Neural progenitor cell (in vitro differentiated cells): ENCODE results near the gene CYP26B1. TPM values are rescaled to one million over a fixed set of nuclear protein-coding genes. Genes with fewer than 3 reads are reported as not detected.

Experiments used
- DNase-seq: peaks from one replicate; pipeline ENCODE4 v3.0.0-alpha.2; 2016; ENCODE audit warnings: low spot score
- H2AFZ ChIP-seq: fragments of 200-600 bp; sonication (generic); replicated peaks from 2 replicates; pipeline ENCODE4 v1.6.1; 2016; ENCODE audit warnings: antibody characterized with exemption
- H3F3A ChIP-seq: fragments of 200-600 bp; sonication (generic); 2 replicates; pipeline ENCODE4 v1.6.1; 2016; ENCODE audit warnings: antibody characterized with exemption, low read depth
- H3K27ac ChIP-seq: fragments of 200-600 bp; sonication (generic); 2 replicates; pipeline ENCODE4 v1.5.1; 2016; ENCODE audit warnings: mild to moderate bottlenecking
- H3K27me3 ChIP-seq: fragments of 200-600 bp; sonication (generic); 2 replicates; pipeline ENCODE4 v1.6.1; 2016; ENCODE audit warnings: mild to moderate bottlenecking, moderate library complexity
- H3K36me3 ChIP-seq: fragments of 200-600 bp; sonication (generic); 2 replicates; pipeline ENCODE4 v1.5.1; 2016
- H3K4me1 ChIP-seq: fragments of 200-600 bp; sonication (generic); 2 replicates; pipeline ENCODE4 v1.6.1; 2016; ENCODE audit warnings: mixed run types
- H3K4me2 ChIP-seq: fragments of 200-600 bp; sonication (generic); 2 replicates; pipeline ENCODE4 v1.6.1; 2016
- H3K4me3 ChIP-seq: fragments of 200-600 bp; sonication (generic); 2 replicates; pipeline ENCODE4 v1.5.1; 2016
- H3K79me2 ChIP-seq: fragments of 200-600 bp; sonication (generic); 2 replicates; pipeline ENCODE4 v1.6.1; 2016; ENCODE audit warnings: low read depth
- H3K9ac ChIP-seq: fragments of 200-600 bp; sonication (generic); 2 replicates; pipeline ENCODE4 v1.6.1; 2016
- H3K9me3 ChIP-seq: fragments of 200-600 bp; sonication (generic); 2 replicates; pipeline ENCODE4 v1.5.1; 2016; ENCODE audit warnings: low read depth
- H4K20me1 ChIP-seq: fragments of 200-600 bp; sonication (generic); 2 replicates; pipeline ENCODE4 v1.6.1; 2016; ENCODE audit warnings: low read depth
- H3K27ac Mint-ChIP-seq: 3 replicates; pipeline ENCODE4 v1.8.0; 2021; ENCODE audit warnings: mixed read lengths
- H3K27me3 Mint-ChIP-seq: 2 replicates; pipeline ENCODE4 v1.8.0; 2022; ENCODE audit warnings: low read depth, mild to moderate bottlenecking, inconsistent platforms, moderate library complexity, mixed read lengths; ENCODE audit not compliant: insufficient read depth
- H3K36me3 Mint-ChIP-seq: 3 replicates; pipeline ENCODE4 v1.8.0; 2021; ENCODE audit warnings: mixed read lengths
- H3K4me1 Mint-ChIP-seq: 3 replicates; pipeline ENCODE4 v1.8.0; 2021; ENCODE audit warnings: mixed read lengths
- H3K4me3 Mint-ChIP-seq: 3 replicates; pipeline ENCODE4 v1.8.0; 2021; ENCODE audit warnings: mild to moderate bottlenecking, moderate library complexity, mixed read lengths
- H3K9me3 Mint-ChIP-seq: 3 replicates; pipeline ENCODE4 v1.8.0; 2020; ENCODE audit warnings: mixed read lengths
- CTCF ChIP-seq: fragments of 200-600 bp; sonication (generic); IDR thresholded peaks from 2 replicates; pipeline ENCODE4 v1.5.1; 2017; ENCODE audit warnings: antibody characterized with exemption, mild to moderate bottlenecking
- EZH2 ChIP-seq: fragments of 200-600 bp; sonication (generic); IDR thresholded peaks from 2 replicates; pipeline ENCODE4 v1.6.1; 2017; ENCODE audit warnings: antibody characterized with exemption, mild to moderate bottlenecking, moderate library complexity
- EZH2phosphoT487 ChIP-seq: fragments of 200-600 bp; sonication (generic); IDR thresholded peaks from 2 replicates; pipeline ENCODE4 v1.6.1; 2017; ENCODE audit warnings: antibody characterized with exemption
- total RNA-seq: library from RNA; depleted of rRNA; stranded (reverse); fragments of >200 nt; gene quantifications from 2 replicates; pipeline ENCODE4 v1.2.3, GENCODE V29; 2015; ENCODE audit warnings: low replicate concordance

CYP26B1 gene
- total RNA-seq, 1 donor from 2014 or later, result 0.21 TPM

DNA sequence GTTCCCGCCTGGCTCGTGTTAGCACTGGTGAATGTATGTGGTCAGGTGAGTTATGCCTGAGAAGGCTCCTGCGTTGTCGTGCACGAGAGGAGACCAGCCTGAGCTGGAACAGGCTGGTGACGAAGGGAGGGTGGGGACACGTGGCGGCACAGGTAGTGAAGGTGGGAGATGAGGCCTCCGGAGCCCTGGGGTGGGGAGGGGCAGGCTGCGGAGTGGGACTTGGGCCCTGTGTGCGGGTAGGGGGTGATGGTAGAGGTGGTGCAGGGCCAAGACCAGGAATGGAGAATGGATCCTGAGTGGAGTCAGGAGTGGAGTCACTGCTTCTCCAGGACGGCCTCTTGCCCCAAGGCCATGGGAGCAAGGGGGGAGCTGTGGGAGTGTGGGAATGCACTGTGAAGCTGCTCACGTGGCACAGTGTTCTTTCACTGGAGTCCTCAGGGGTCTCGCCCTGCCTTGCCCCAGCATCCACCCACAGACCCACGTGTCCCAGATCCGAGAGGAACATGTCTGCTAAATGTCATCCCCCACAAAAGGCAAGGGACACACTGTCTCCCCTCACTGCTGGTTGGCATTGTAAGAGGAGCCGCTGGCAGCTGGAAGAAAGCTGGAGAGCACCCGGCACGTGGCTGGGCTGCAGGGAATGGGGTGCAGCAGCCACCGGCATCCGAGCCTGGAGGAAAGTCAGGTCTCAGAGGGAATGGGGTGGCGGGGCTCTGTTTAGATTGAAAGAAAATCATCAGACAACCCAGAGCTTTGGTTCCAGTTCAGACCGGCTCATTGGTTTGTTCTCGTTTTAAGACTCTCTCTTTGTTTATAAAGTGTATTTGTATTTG is 63.7 kb downstream of the CYP26B1 start:
- Histone ChIP-seq H3K4me1 (no peaks in the 10 kb centered on the region), H4K20me1 (no peaks in the 10 kb centered on the region), H3F3A (no peaks in the 10 kb centered on the region), H3K9ac (no peak overlapping the region), H3K27me3 (no peaks in the 10 kb centered on the region), H3K79me2 (no peaks in the 10 kb centered on the region), H3K9me3 (no peaks in the 10 kb centered on the region), H3K4me2 (no peak overlapping the region), H2AFZ (no peak overlapping the region), H3K4me3 (no peak overlapping the region), H3K27ac (no peak overlapping the region), H3K36me3 (no peaks in the 10 kb centered on the region)
- Mint-ChIP-seq H3K36me3 (no peaks in the 10 kb centered on the region), H3K27ac (no peak overlapping the region), H3K4me3 (no peak overlapping the region), H3K4me1 (peaks cover 2% of the 10 kb centered on the region), H3K27me3 (peaks cover 7% of the 10 kb centered on the region), H3K9me3 (peaks cover 3% of the 10 kb centered on the region)
- no peak for DNase-seq
- TF ChIP-seq EZH2 (no peak), CTCF (no peak), EZH2phosphoT487 (no peak)

- Histone ChIP-seq H3K27me3 (no peaks in the 10 kb centered on the region), H3F3A (no peaks in the 10 kb centered on the region), H3K36me3 (no peaks in the 10 kb centered on the region), H3K4me2 (no peak overlapping the region), H3K27ac (no peak overlapping the region), H3K9me3 (no peaks in the 10 kb centered on the region), H4K20me1 (no peaks in the 10 kb centered on the region), H3K4me1 (no peaks in the 10 kb centered on the region), H3K79me2 (no peaks in the 10 kb centered on the region), H3K9ac (no peak overlapping the region), H3K4me3 (no peak overlapping the region), H2AFZ (no peak overlapping the region)
- TF ChIP-seq CTCF (no peak), EZH2phosphoT487 (no peak), EZH2 (no peak)
- peaks cover 2% of the 10 kb centered on the region for H3K4me1 Mint-ChIP-seq
- peaks cover under 1% of the 10 kb centered on the region for H3K9me3 Mint-ChIP-seq
- H3K4me3 Mint-ChIP-seq, result no peak overlapping the region
- peaks cover 7% of the 10 kb centered on the region for H3K27me3 Mint-ChIP-seq
- H3K36me3 Mint-ChIP-seq, result no peaks in the 10 kb centered on the region
- H3K27ac Mint-ChIP-seq, result no peak overlapping the region
- no peak for DNase-seq
Measured at GRCh38 chr2:72082887-72083286, 64.8 kb downstream of the CYP26B1 start.

DNA sequence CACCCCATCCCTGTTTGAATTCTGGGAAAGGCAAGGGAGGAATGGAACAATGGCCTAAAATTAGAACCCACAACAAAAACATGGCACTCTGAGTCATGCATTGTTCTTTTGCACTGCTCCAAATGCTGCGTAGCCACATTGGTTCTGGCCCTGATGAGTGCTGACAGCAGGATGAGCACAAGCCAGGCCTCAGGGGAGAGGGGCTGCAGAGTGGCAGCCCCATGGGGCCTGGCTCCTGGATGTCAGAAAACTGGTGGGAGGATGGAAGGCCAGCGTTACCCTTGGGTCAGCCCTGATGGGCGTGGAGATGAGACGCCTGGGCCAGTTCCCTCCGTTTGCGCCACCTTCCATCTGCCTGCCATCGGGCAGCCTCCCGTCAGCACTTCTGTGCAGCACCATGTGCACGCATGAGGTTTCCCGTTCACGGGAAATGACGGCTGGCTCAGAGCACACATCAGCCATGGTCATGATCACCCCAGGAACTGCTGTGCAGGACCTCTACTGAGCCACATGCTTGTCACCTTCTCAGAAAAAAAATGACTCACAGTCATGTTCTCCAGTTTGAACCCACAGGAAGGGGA is 65.6 kb downstream of the CYP26B1 start:
- H3K27me3 Mint-ChIP-seq, result peaks cover 7% of the 10 kb centered on the region
- H4K20me1 ChIP-seq, result no peaks in the 10 kb centered on the region
- no peaks in the 10 kb centered on the region for H3F3A ChIP-seq
- H2AFZ ChIP-seq, result no peak overlapping the region
- H3K9me3 ChIP-seq, result no peaks in the 10 kb centered on the region
- no peak overlapping the region for H3K27ac Mint-ChIP-seq
- H3K9ac ChIP-seq, result no peak overlapping the region
- peaks cover 3% of the 10 kb centered on the region for H3K9me3 Mint-ChIP-seq
- TF ChIP-seq CTCF (no peak), EZH2phosphoT487 (no peak), EZH2 (no peak)
- no peaks in the 10 kb centered on the region for H3K4me1 ChIP-seq
- peaks cover 4% of the 10 kb centered on the region for H3K4me1 Mint-ChIP-seq
- no peaks in the 10 kb centered on the region for H3K27me3 ChIP-seq
- DNase-seq, result no peak
- no peaks in the 10 kb centered on the region for H3K36me3 Mint-ChIP-seq
- no peak overlapping the region for H3K4me3 Mint-ChIP-seq
- H3K4me2 ChIP-seq, result no peak overlapping the region
- no peaks in the 10 kb centered on the region for H3K79me2 ChIP-seq
- no peak overlapping the region for H3K27ac ChIP-seq
- H3K36me3 ChIP-seq, result no peaks in the 10 kb centered on the region
- no peak overlapping the region for H3K4me3 ChIP-seq
